ENCODE results near the gene NLRP8.
"Not testable (repeated sequence)": the region's sequence is repeated elsewhere in the genome, so short reads cannot be mapped to it uniquely, and the experiment has no call there.

NLRP8 gene

GRCh38 chr19:55973982-55974381, 26.4 kb downstream of the NLRP8 start:
- DNase-seq (ENCODE audit: low spot score), result no peak

- DNase-seq (ENCODE audit: low spot score), result no peak
Measured at GRCh38 chr19:55980415-55980814, 32.8 kb downstream of the NLRP8 start.

GRCh38 chr19:55985254-55985653, 37.6 kb downstream of the NLRP8 start:
- DNase-seq (ENCODE audit: low spot score), result no peak

- no peak for DNase-seq (ENCODE audit: low spot score)
Measured at GRCh38 chr19:55986487-55986886, 38.9 kb downstream of the NLRP8 start, which contains the start of gene NLRP5. Gene NLRP5, plus strand, starts transcription at chr19:55986775.

GRCh38 chr19:55990831-55991230, 43.2 kb downstream of the NLRP8 start:
- DNase-seq (ENCODE audit: low spot score), result no peak

GRCh38 chr19:55993492-55993891, 45.9 kb downstream of the NLRP8 start:
- DNase-seq (ENCODE audit: low spot score), result no peak

- DNase-seq (ENCODE audit: low spot score), result no peak
Measured at GRCh38 chr19:56014765-56015164, 67.1 kb downstream of the NLRP8 start.

- DNase-seq (ENCODE audit: low spot score), result no peak
Measured at GRCh38 chr19:56015756-56016155, 68.1 kb downstream of the NLRP8 start.

GRCh38 chr19:56019325-56019724, 71.7 kb downstream of the NLRP8 start:
- not testable (repeated sequence) for DNase-seq (ENCODE audit: low spot score)

- DNase-seq (ENCODE audit: low spot score), result not testable (repeated sequence)
Measured at GRCh38 chr19:56020355-56020975, 72.8 kb downstream of the NLRP8 start.

- no peak for DNase-seq (ENCODE audit: low spot score)
Measured at GRCh38 chr19:56026769-56027168, 79.1 kb downstream of the NLRP8 start.
